GM18508 (cell line): Measurements from ENCODE around the gene CACNG8.

Experiments used
- ATAC-seq: cut with Tn5 transposase; IDR thresholded peaks from one replicate; pipeline ENCODE4 v1.9.1; 2021; ENCODE audit warnings: moderate number of reproducible peaks; ENCODE audit not compliant: insufficient read depth, unreplicated experiment

Gene CACNG8

GRCh38 chr19:53961523-53962356 is 997 bp upstream of the CACNG8 start:
- ATAC-seq = no peak

- ATAC-seq = no peak
Measured at GRCh38 chr19:53965091-53965490, 2.4 kb downstream of the CACNG8 start.

GRCh38 chr19:53966931-53967330 is 4.2 kb downstream of the CACNG8 start:
- ATAC-seq = no peak

GRCh38 chr19:53969366-53969765 is 6.6 kb downstream of the CACNG8 start:
- ATAC-seq = no peak

- no peak for ATAC-seq
Measured at GRCh38 chr19:53971673-53972072, 8.9 kb downstream of the CACNG8 start.

GRCh38 chr19:53977429-53977990 is 14.8 kb downstream of the CACNG8 start:
- no peak for ATAC-seq

- no peak for ATAC-seq
Measured at GRCh38 chr19:53977991-53978731, 15.4 kb downstream of the CACNG8 start.

GRCh38 chr19:53978975-53979801 is 16.5 kb downstream of the CACNG8 start:
- ATAC-seq = no peak

GRCh38 chr19:53980539-53981375 is 18.0 kb downstream of the CACNG8 start:
- ATAC-seq = no peak

GRCh38 chr19:53981376-53981951 is 18.7 kb downstream of the CACNG8 start:
- ATAC-seq = no peak

GRCh38 chr19:53982001-53982451 is 19.3 kb downstream of the CACNG8 start:
- ATAC-seq = no peak

GRCh38 chr19:53982611-53983010 is 19.9 kb downstream of the CACNG8 start:
- ATAC-seq = no peak

- ATAC-seq = no peak
Measured at GRCh38 chr19:53983457-53984289, 20.9 kb downstream of the CACNG8 start.

- no peak for ATAC-seq
Measured at GRCh38 chr19:53985863-53986262, 23.1 kb downstream of the CACNG8 start.

- no peak for ATAC-seq
Measured at GRCh38 chr19:53988981-53989380, 26.2 kb downstream of the CACNG8 start.

GRCh38 chr19:53989600-53990533 is 27.1 kb downstream of the CACNG8 start:
- ATAC-seq = no peak
